ENCODE data around the gene ANK3.

GRCh38 chr10:60289800-60290199 is 99.9 kb downstream of the ANK3 start:
- TF ChIP-seq EP300 (conservative IDR thresholded peaks at IDR 0.05; ENCODE audit: poor library complexity, severe bottlenecking), result no peak
- TF ChIP-seq CTCF (IDR thresholded peaks at IDR 0.05; ENCODE audit: poor library complexity, severe bottlenecking), result no peak
- no peak for TF ChIP-seq POLR2AphosphoS5 (IDR thresholded peaks at IDR 0.05)
